Activated CD4-positive, alpha-beta T cell treated with anti-CD3 and anti-CD28 coated beads, Interleukin-10, Interleukin-2, amounts not matched to agents 100 ng/mL and 50 ng/mL, durations not matched to agents 16 hours and 8 hours (primary cell): ENCODE results near the gene AFP.

ENCODE experiments used
- DNase-seq: peaks from one replicate; pipeline ENCODE4 v3.0.0-alpha.2; 2020

Gene AFP

GRCh38 chr4:73415807-73416238, 20.2 kb upstream of the AFP start:
- no peak for DNase-seq

- no peak for DNase-seq
These were observed 19.5 kb upstream of the AFP start for GRCh38 chr4:73416423-73417087.

GRCh38 chr4:73417342-73417741, 18.7 kb upstream of the AFP start:
- DNase-seq = no peak

GRCh38 chr4:73417973-73418372, 18.0 kb upstream of the AFP start:
- DNase-seq = no peak

- DNase-seq = no peak
These were observed 17.3 kb upstream of the AFP start for GRCh38 chr4:73418677-73419076.

- no peak for DNase-seq
These were observed 16.6 kb upstream of the AFP start for GRCh38 chr4:73419106-73420038.

- DNase-seq = no peak
These were observed 15.4 kb upstream of the AFP start for GRCh38 chr4:73420615-73421014.

GRCh38 chr4:73421708-73422457, 14.1 kb upstream of the AFP start:
- no peak for DNase-seq

GRCh38 chr4:73422458-73422752, 13.6 kb upstream of the AFP start:
- no peak for DNase-seq

- no peak for DNase-seq
These were observed 12.8 kb upstream of the AFP start for GRCh38 chr4:73423184-73423583.

GRCh38 chr4:73426666-73427065, 9.4 kb upstream of the AFP start:
- no peak for DNase-seq

- no peak for DNase-seq
These were observed 6.9 kb upstream of the AFP start for GRCh38 chr4:73429118-73429517.

- DNase-seq = no peak
These were observed 6.0 kb upstream of the AFP start for GRCh38 chr4:73429826-73430587.

GRCh38 chr4:73431813-73432168, 4.2 kb upstream of the AFP start:
- DNase-seq = no peak

- DNase-seq = no peak
These were observed 3.6 kb upstream of the AFP start for GRCh38 chr4:73432169-73433000.

- DNase-seq = no peak
These were observed 2.9 kb upstream of the AFP start for GRCh38 chr4:73433140-73433539.

GRCh38 chr4:73434311-73434710, 1.7 kb upstream of the AFP start:
- DNase-seq = no peak

GRCh38 chr4:73436674-73437557, 895 bp downstream of the AFP start:
- no peak for DNase-seq

- no peak for DNase-seq
These were observed 1.5 kb downstream of the AFP start for GRCh38 chr4:73437558-73437956.

GRCh38 chr4:73438048-73438447, 2.0 kb downstream of the AFP start:
- DNase-seq = no peak

GRCh38 chr4:73438582-73439215, 2.7 kb downstream of the AFP start:
- DNase-seq = no peak
